Liver (tissue), 9 donors: ENCODE data around the gene TPM3. TPM values are rescaled to one million over a fixed set of nuclear protein-coding genes. Genes with fewer than 3 reads are reported as not detected.

Experiments used
- DNase-seq: peaks from one replicate; pipeline ENCODE4 v3.0.0-alpha.2; 2017; ENCODE audit warnings: low spot score
- H3K27ac ChIP-seq, 2 donors: one replicate each; pipeline ENCODE4 v1.7.0; 2013; ENCODE audit warnings: inconsistent platforms in 2 of 2, low read length in 2 of 2, control low read depth in 1 of 2, low read depth in 1 of 2, mild to moderate bottlenecking in 1 of 2
- H3K27me3 ChIP-seq, 4 donors: one replicate each; pipeline versions ENCODE4 v1.6.1 to v1.7.0; 2013; ENCODE audit warnings: low read length in 3 of 4, inconsistent platforms in 1 of 4, mild to moderate bottlenecking in 1 of 4, moderate library complexity in 1 of 4; ENCODE audit not compliant: control insufficient read depth in 4 of 4, insufficient read depth in 4 of 4
- H3K36me3 ChIP-seq, 4 donors: one replicate each; pipeline versions ENCODE4 v1.6.1 to v1.7.0; 2013; ENCODE audit warnings: low read length in 3 of 4, mild to moderate bottlenecking in 3 of 4, low read depth in 1 of 4, moderate library complexity in 1 of 4; ENCODE audit not compliant: control insufficient read depth in 4 of 4, insufficient read depth in 3 of 4
- H3K4me1 ChIP-seq, 4 donors: one replicate each; pipeline versions ENCODE4 v1.6.1 to v1.7.0; 2013; ENCODE audit warnings: low read length in 3 of 4, mild to moderate bottlenecking in 3 of 4, moderate library complexity in 1 of 4; ENCODE audit not compliant: control insufficient read depth in 4 of 4, insufficient read depth in 4 of 4
- H3K4me3 ChIP-seq, 3 donors: one replicate each; pipeline versions ENCODE4 v1.6.1 to v1.7.0; 2013; ENCODE audit warnings: low read length in 3 of 3, control low read depth in 1 of 3, low read depth in 1 of 3, mild to moderate bottlenecking in 1 of 3
- H3K9ac ChIP-seq, 2 donors: one replicate each; pipeline ENCODE4 v1.7.0; 2013; ENCODE audit warnings: low read length in 2 of 2, mild to moderate bottlenecking in 2 of 2, moderate library complexity in 2 of 2, control low read depth in 1 of 2, low read depth in 1 of 2
- H3K9me3 ChIP-seq, 4 donors: one replicate each; pipeline versions ENCODE4 v1.6.1 to v1.7.0; 2013; ENCODE audit warnings: low read length in 3 of 4; ENCODE audit not compliant: control insufficient read depth in 4 of 4
- ATF3 ChIP-seq: IDR thresholded peaks from 2 replicates; pipeline ENCODE4 v1.6.1; 2016; ENCODE audit warnings: antibody characterized with exemption
- HNF4A ChIP-seq, 2 donors: conservative IDR thresholded peaks; 2 replicates each; pipeline ENCODE4 v1.6.1; 2016; ENCODE audit warnings: antibody characterized with exemption in 2 of 2, mild to moderate bottlenecking in 2 of 2
- HNF4G ChIP-seq: IDR thresholded peaks from 2 replicates; pipeline ENCODE4 v1.6.1; 2016; ENCODE audit warnings: antibody characterized with exemption
- MAX ChIP-seq: IDR thresholded peaks from 2 replicates; pipeline ENCODE4 v1.6.1; 2016; ENCODE audit warnings: antibody characterized with exemption
- NR2F2 ChIP-seq: IDR thresholded peaks from 2 replicates; pipeline ENCODE4 v1.6.1; 2016; ENCODE audit warnings: antibody characterized with exemption
- RAD21 ChIP-seq, 2 donors: IDR thresholded peaks; 2 replicates each; pipeline ENCODE4 v1.6.1; 2016; ENCODE audit warnings: antibody characterized with exemption in 2 of 2, mild to moderate bottlenecking in 2 of 2
- REST ChIP-seq: IDR thresholded peaks from 2 replicates; pipeline ENCODE4 v1.6.1; 2016; ENCODE audit warnings: antibody characterized with exemption, mild to moderate bottlenecking
- SP1 ChIP-seq: IDR thresholded peaks from 2 replicates; pipeline ENCODE4 v1.6.1; 2018; ENCODE audit warnings: antibody characterized with exemption, mild to moderate bottlenecking
- TAF1 ChIP-seq: conservative IDR thresholded peaks from 2 replicates; pipeline ENCODE4 v1.6.1; 2016; ENCODE audit warnings: antibody characterized with exemption, mild to moderate bottlenecking
- YY1 ChIP-seq: IDR thresholded peaks from 2 replicates; pipeline ENCODE4 v1.6.1; 2016; ENCODE audit warnings: antibody characterized with exemption, mild to moderate bottlenecking
- WGBS: extraction: QIAGEN DNeasy Blood & Tissue Kit; methylation state at CpG from one replicate; pipeline ENCODE4 v1.1.7; 2013; 5-methylcytosine and 5-hydroxymethylcytosine counted together
- polyA plus RNA-seq, 2 donors: library from polyadenylated mRNA; stranded (reverse) in 1 of 2; unstranded in 1 of 2; fragments of 200-250 nt in 1 of 2; fragments of >200 nt in 1 of 2; fragmentation: Nextera tagmentation in 1 of 2; extraction: Ambion mirVana in 1 of 2; gene quantifications; one replicate each; pipeline versions ENCODE4 v1.2.1 to v1.2.3, GENCODE V29; 2013 to 2015
- total RNA-seq, 2 donors: library from RNA; depleted of rRNA; stranded (reverse); fragments of >200 nt; gene quantifications; one replicate each; pipeline ENCODE4 v1.2.3, GENCODE V29; 2014
- donor health status: healthy.
- donor health status: healthy.
- donor health status: healthy.
- donor health status: healthy.
- donor health status: healthy.

Gene TPM3
- total and polyA plus RNA-seq, 4 donors: 89.6 to 120 (median 109) TPM

- Histone ChIP-seq H3K27ac (no peak overlapping the region), H3K4me1 (no peaks in the 10 kb centered on the region), H3K4me3 (no peak overlapping the region), H3K9me3 (peaks cover 0 to 3% (median under 1%) of the 10 kb centered on the region in 4 donors), H3K36me3 (peaks cover 4 to 49% (median 32%) of the 10 kb centered on the region in 4 donors), H3K27me3 (no peaks in the 10 kb centered on the region), H3K9ac (no peak overlapping the region)
- DNase-seq: no peak
- TF ChIP-seq YY1 (no peak), ATF3 (no peak), HNF4A (conservative IDR thresholded peaks at IDR 0.05) (no peak), NR2F2 (no peak), TAF1 (no peak), REST (no peak), RAD21 (IDR thresholded peaks at IDR 0.05) (no peak), SP1 (no peak), HNF4G (no peak)
- WGBS: 88% methylated on average over 8 of the region's 8 CpGs
These were observed 33.4 kb downstream of the TPM3 start for GRCh38 chr1:154158307-154159125.

- no peak overlapping the region for H3K27ac ChIP-seq
- H3K9me3 ChIP-seq: peaks cover 0 to 3% (median under 1%) of the 10 kb centered on the region in 4 donors
- no peaks in the 10 kb centered on the region for H3K4me1 ChIP-seq
- TF ChIP-seq RAD21 (IDR thresholded peaks at IDR 0.05) (no peak), ATF3 (no peak), MAX (no peak), YY1 (peak; percentile 19)
- WGBS: 69% methylated on average over 7 of the region's 7 CpGs
- H3K4me3 ChIP-seq: no peak overlapping the region
- no peaks in the 10 kb centered on the region for H3K27me3 ChIP-seq
- no peak for DNase-seq
- H3K9ac ChIP-seq: no peak overlapping the region
- H3K36me3 ChIP-seq: peaks cover 4 to 43% (median 29%) of the 10 kb centered on the region in 4 donors
These were observed 34.2 kb downstream of the TPM3 start for GRCh38 chr1:154157520-154158306.

- DNase-seq: no peak
- 65% methylated on average over 9 of the region's 9 CpGs for WGBS
- no peak overlapping the region for H3K9ac ChIP-seq
- TF ChIP-seq SP1 (peak; percentile 13), REST (no peak)
- peaks cover 3 to 35% (median 20%) of the 10 kb centered on the region in 4 donors for H3K36me3 ChIP-seq
- no peak overlapping the region for H3K4me3 ChIP-seq
- peaks cover 0 to 3% (median under 1%) of the 10 kb centered on the region in 4 donors for H3K9me3 ChIP-seq
- H3K4me1 ChIP-seq: peaks cover 0 to 2% (median 0%) of the 10 kb centered on the region in 4 donors
- H3K27ac ChIP-seq: peak overlapping the region in 1 of 2 donors; percentile 25
- no peaks in the 10 kb centered on the region for H3K27me3 ChIP-seq
These were observed 36.6 kb downstream of the TPM3 start for GRCh38 chr1:154155251-154155650.
